GM12878 (cell line): Measurements from ENCODE around the gene RPLP2. TPM values are rescaled to one million over a fixed set of nuclear protein-coding genes. Genes with fewer than 3 reads are reported as not detected.

Experiments
- ATAC-seq: fragments of 200-7000 bp; cut with Tn5 transposase; 3 replicates; pipeline ENCODE4 v1.9.1; 2020; ENCODE audit warnings: mild to moderate bottlenecking, moderate library complexity
- BruUV-seq: library from RNA; stranded (reverse); fragments of 400-500 nt; replicated peaks from 2 replicates; lab custom pipeline; 2021; lab: Mats Ljungman, UMichigan
- CTCF ChIA-PET: fragments of 300-600 bp; sonication (Branson Sonifier 250); formaldehyde crosslinking; extraction: SDS; loops from one replicate; lab custom pipeline; 2021; ENCODE audit warnings: inconsistent platforms; lab: Yijun Ruan, JAX
- POLR2A ChIA-PET: fragments of 350-600 bp; formaldehyde crosslinking; extraction: SDS; loops from one replicate; lab custom pipeline; 2021; ENCODE audit warnings: inconsistent platforms; lab: Charles Lee
- RAD21 ChIA-PET: fragments of 300-600 bp; sonication (Branson Sonifier 250); formaldehyde crosslinking; loops from one replicate; lab custom pipeline; 2023; ENCODE audit warnings: antibody characterized with exemption; ENCODE audit not compliant: unreplicated experiment; lab: Charles Lee
- SMC1A ChIA-PET: fragments of 300-600 bp; sonication (Branson Sonifier 250); formaldehyde crosslinking; loops from one replicate; lab custom pipeline; 2023; ENCODE audit not compliant: unreplicated experiment, uncharacterized antibody; lab: Charles Lee
- DNase-seq: peaks from one replicate; pipeline ENCODE4 v3.0.0-alpha.2; 2011; ENCODE audit warnings: low read depth, low spot score
- FAIRE-seq: peaks from 3 replicates; lab custom pipeline; 2011; peaks lifted over from hg19 to GRCh38; lab: Jason Lieb, UNC
- H2AFZ ChIP-seq: 2 replicates; pipeline ENCODE4 v1.6.0; 2011; ENCODE audit warnings: low read depth, low read length, control low read depth; ENCODE audit not compliant: control insufficient read depth
- H3K27ac ChIP-seq: 2 replicates; pipeline ENCODE4 v1.5.1; 2011; ENCODE audit warnings: control low read depth; ENCODE audit not compliant: control insufficient read depth, insufficient read depth
- H3K27me3 ChIP-seq, 2 experiments: replicated peaks in 1 of 2; 2 replicates each; pipeline versions ENCODE4 v1.6.0 to v1.6.1; 2011; ENCODE audit warnings: low read length in 1 of 2; ENCODE audit not compliant: control insufficient read depth in 2 of 2, insufficient read depth in 2 of 2
- H3K36me3 ChIP-seq, 2 experiments: 2 replicates each; pipeline ENCODE4 v1.5.1; 2011; ENCODE audit warnings: low read length in 1 of 2; ENCODE audit not compliant: control insufficient read depth in 2 of 2, insufficient read depth in 2 of 2
- H3K4me1 ChIP-seq: 2 replicates; pipeline ENCODE4 v1.6.1; 2011; ENCODE audit warnings: mild to moderate bottlenecking, low read length, moderate library complexity, mixed read lengths; ENCODE audit not compliant: control insufficient read depth, insufficient read depth
- H3K4me2 ChIP-seq: 2 replicates; pipeline ENCODE4 v1.6.0; 2011; ENCODE audit warnings: control low read depth; ENCODE audit not compliant: control insufficient read depth, insufficient read depth
- H3K4me3 ChIP-seq: fragments of 200-600 bp; sonication (generic); 2 replicates; pipeline ENCODE4 v1.5.1; 2016
- H3K79me2 ChIP-seq: 2 replicates; pipeline ENCODE4 v1.6.0; 2011; ENCODE audit warnings: low read length; ENCODE audit not compliant: control insufficient read depth, insufficient read depth
- H3K9ac ChIP-seq: 2 replicates; pipeline ENCODE4 v1.8.0; 2011; ENCODE audit warnings: low read length, control low read depth, mixed read lengths; ENCODE audit not compliant: control insufficient read depth, insufficient read depth
- H3K9me3 ChIP-seq: replicated peaks from 3 replicates; pipeline ENCODE4 v1.5.1; 2011; ENCODE audit warnings: mild to moderate bottlenecking, low read length; ENCODE audit not compliant: control insufficient read depth, insufficient read depth
- H4K20me1 ChIP-seq: 2 replicates; pipeline ENCODE4 v1.6.0; 2011; ENCODE audit not compliant: control insufficient read depth, insufficient read depth
- CREB1 ChIP-seq: IDR thresholded peaks from 2 replicates; pipeline ENCODE4 v1.6.1; 2012; ENCODE audit warnings: low read depth, mild to moderate bottlenecking, inconsistent platforms
- HDAC6 ChIP-seq: fragments of 200-600 bp; sonication (generic); IDR thresholded peaks from one replicate; pipeline ENCODE4 v1.8.0; 2017; ENCODE audit warnings: antibody characterized with exemption; ENCODE audit not compliant: unreplicated experiment
- IRF3 ChIP-seq: fragments of 450-650 bp; IDR thresholded peaks from 2 replicates; pipeline ENCODE4 v1.6.1; 2014; ENCODE audit warnings: mild to moderate bottlenecking
- MEF2A ChIP-seq: IDR thresholded peaks from 2 replicates; pipeline ENCODE4 v1.6.1; 2011; ENCODE audit warnings: low read depth, mild to moderate bottlenecking, low read length, moderate library complexity; ENCODE audit not compliant: insufficient read depth
- NBN ChIP-seq: fragments of 450-650 bp; IDR thresholded peaks from 2 replicates; pipeline ENCODE4 v1.6.1; 2016
- NFYA ChIP-seq: IDR thresholded peaks from 2 replicates; pipeline ENCODE4 v1.6.1; 2011; ENCODE audit warnings: low read depth, mild to moderate bottlenecking, low read length, improper control_type of control experiment, borderline replicate concordance
- NR2F1 ChIP-seq: fragments of 450-650 bp; conservative IDR thresholded peaks from 2 replicates; pipeline ENCODE4 v1.6.1; 2017; ENCODE audit warnings: mild to moderate bottlenecking
- RAD21 ChIP-seq: IDR thresholded peaks from 2 replicates; pipeline ENCODE4 v1.6.1; 2011; ENCODE audit warnings: mild to moderate bottlenecking, low read depth, low read length, moderate library complexity; ENCODE audit not compliant: insufficient read depth
- SUZ12 ChIP-seq: fragments of 200-600 bp; sonication (generic); IDR thresholded peaks from one replicate; pipeline ENCODE4 v1.6.1; 2018; ENCODE audit warnings: antibody characterized with exemption, mild to moderate bottlenecking; ENCODE audit not compliant: unreplicated experiment
- TBL1XR1 ChIP-seq: IDR thresholded peaks from 2 replicates; pipeline ENCODE4 v1.6.1; 2012; ENCODE audit warnings: low read depth, low read length, improper control_type of control experiment
- USF1 ChIP-seq: IDR thresholded peaks from 2 replicates; pipeline ENCODE4 v1.6.1; 2011; ENCODE audit warnings: borderline replicate concordance, low read depth, mild to moderate bottlenecking, moderate library complexity, mixed read lengths, low read length; ENCODE audit not compliant: insufficient read depth; ENCODE audit errors: extremely low read length
- ZBTB33 ChIP-seq: fragments of 450-650 bp; IDR thresholded peaks from 2 replicates; pipeline ENCODE4 v1.6.1; 2017; ENCODE audit warnings: mild to moderate bottlenecking
- ZBTB40 ChIP-seq: fragments of 450-650 bp; IDR thresholded peaks from 2 replicates; pipeline ENCODE4 v1.6.1; 2016; ENCODE audit warnings: mild to moderate bottlenecking, moderate library complexity, borderline replicate concordance
- ZNF622 ChIP-seq: fragments of 450-650 bp; IDR thresholded peaks from 2 replicates; pipeline ENCODE4 v1.6.1; 2017; ENCODE audit warnings: mild to moderate bottlenecking, inconsistent platforms
- ZZZ3 ChIP-seq: IDR thresholded peaks from 2 replicates; pipeline ENCODE4 v1.6.1; 2011; ENCODE audit warnings: low read depth; ENCODE audit not compliant: control insufficient read depth, insufficient read length
- WGBS: methylation state at CpG from one replicate; pipeline ENCODE4 v1.1.6; 2016; ENCODE audit warnings: low lambda C conversion rate; ENCODE audit not compliant: insufficient replicate concordance, insufficient coverage; ENCODE audit errors: missing lambda C conversion rate; 5-methylcytosine and 5-hydroxymethylcytosine counted together
- in situ Hi-C: fragments of 300-500 bp; cut with MboI; formaldehyde crosslinking; loops from 9 replicates; pipeline ENCODE4 v1.14.3; 2018; ENCODE audit warnings: mixed read lengths
- intact Hi-C: fragments of 100-400 bp; cut with micrococcal nuclease; formaldehyde crosslinking; loops from one replicate; pipeline ENCODE4 v1.14.2; 2022; ENCODE audit not compliant: unreplicated experiment
- polyA plus RNA-seq, 11 experiments: library from polyadenylated mRNA; depleted of rRNA in 4 of 11; unstranded in 6 of 11; stranded (reverse) in 5 of 11; fragments of >200 nt; fragmentation: Nextera tagmentation in 4 of 11; fragmentation: Illumina TruSeq in 1 of 11; extraction: Ambion mirVana in 4 of 11; extraction: Trizol in 1 of 11; gene quantifications; 1 replicate in 1 of 11; 2 replicates in 10 of 11; pipeline versions ENCODE4 v1.2.1 to v1.2.3, GENCODE V29; 2011 to 2016; ENCODE audit warnings: inconsistent platforms in 2 of 11, missing spikeins in 2 of 11, low read depth in 1 of 11
- total RNA-seq, 4 experiments: library from RNA; depleted of rRNA in 3 of 4; stranded (reverse); fragments of >200 nt in 3 of 4; fragmentation: Illumina TruSeq in 1 of 4; extraction: Trizol in 1 of 4; gene quantifications; 2 replicates each; pipeline versions ENCODE4 v1.2.1 to v1.2.3, GENCODE V29; 2013 to 2021

The RPLP2 gene
- total and polyA plus RNA-seq, 10 of the 15 experiments (the other 5 are each of a cell fraction or from before 2014, with no cell fraction given): 488 to 3,558 (median 1,481) TPM

GRCh38 chr11:831118-831864 is 21.5 kb downstream of the RPLP2 start:
- Histone ChIP-seq H3K27me3 (no peaks in the 10 kb centered on the region; a peak in 3 of 4 replicates), H4K20me1 (no peaks in the 10 kb centered on the region), H3K36me3 (no peaks in the 10 kb centered on the region; a peak in 1 of 4 replicates), H3K9me3 (no peaks in the 10 kb centered on the region), H3K27ac (no peak overlapping the region), H3K4me2 (no peak overlapping the region; the same call in 1 of the 2 replicates), H2AFZ (no peak overlapping the region), H3K4me3 (no peak overlapping the region; the same call in 1 of the 2 replicates), H3K79me2 (no peaks in the 10 kb centered on the region), H3K4me1 (peaks cover 42% of the 10 kb centered on the region), H3K9ac (no peak overlapping the region)
- 58% methylated on average over 26 of the region's 31 CpGs for WGBS
- no peak for FAIRE-seq
- in situ Hi-C loops: no loop called here
- SMC1A ChIA-PET: no interaction called here
- no peak for ATAC-seq
- no peak for DNase-seq
- intact Hi-C loops: no loop called here
- CTCF ChIA-PET: interaction anchor here (1.1 kb wide), 1 partner anchor 17 kb away, joined by 3 read pairs; no protein-coding TSS in a partner anchor
- RAD21 ChIA-PET: interaction anchor here (0.6 to 1.3 kb wide), 3 partner anchors 12 to 98 kb away, joined by 3 read pairs; partner anchors contain the start of gene RPLP2
- no TSS peak for BruUV-seq
- POLR2A ChIA-PET: interaction anchor here (0.6 to 5.2 kb wide), 4 partner anchors 9 to 36 kb away, joined by 3 to 33 read pairs (median 13); partner anchors contain the start of genes PNPLA2, POLR2L and TSPAN4
- TF ChIP-seq HDAC6 (no peak), ZBTB33 (no peak), ZBTB40 (no peak), SUZ12 (no peak), USF1 (no peak), MEF2A (no peak), ZZZ3 (no peak), ZNF622 (no peak), CREB1 (no peak), RAD21 (no peak), TBL1XR1 (no peak), IRF3 (no peak), NR2F1 (no peak), NFYA (no peak), NBN (no peak)
